BJ (cell line): ENCODE measurements around the gene CHST12. TPM values are rescaled to one million over a fixed set of nuclear protein-coding genes. Genes with fewer than 3 reads are reported as not detected.

ENCODE experiments used
- CTCF ChIA-PET: fragments of 350-600 bp; formaldehyde crosslinking; extraction: SDS; loops from one replicate; lab custom pipeline; 2021; ENCODE audit warnings: antibody characterized with exemption, inconsistent platforms; lab: Yijun Ruan, JAX
- POLR2A ChIA-PET: fragments of 300-600 bp; sonication (Branson Sonifier 250); formaldehyde crosslinking; extraction: SDS; loops from one replicate; lab custom pipeline; 2021; ENCODE audit warnings: antibody characterized with exemption; lab: Charles Lee
- DNase-seq: peaks from one replicate; pipeline ENCODE4 v3.0.0-alpha.2; 2011; ENCODE audit warnings: low read depth
- H3K27me3 ChIP-seq: 2 replicates; pipeline ENCODE4 v1.6.0; 2011; ENCODE audit warnings: low read length; ENCODE audit not compliant: control insufficient read depth, insufficient read depth
- H3K36me3 ChIP-seq: 2 replicates; pipeline ENCODE4 v1.5.1; 2011; ENCODE audit warnings: low read length; ENCODE audit not compliant: control insufficient read depth, insufficient read depth
- H3K4me3 ChIP-seq: 2 replicates; pipeline ENCODE4 v1.5.1; 2011; ENCODE audit warnings: low read depth, mild to moderate bottlenecking, control low read depth, low read length
- polyA plus RNA-seq: library from polyadenylated mRNA; depleted of rRNA; stranded (reverse); fragments of >200 nt; gene quantifications from 2 replicates; pipeline ENCODE4 v1.2.3, GENCODE V29; 2011; rRNA removed
- small RNA-seq: library from RNA; depleted of rRNA; stranded (forward); fragments of <200 nt; gene quantifications from one replicate; pipeline ENCODE3, GENCODE V24; 2012; ENCODE audit warnings: low replicate concordance, low read depth; ENCODE audit not compliant: insufficient read length
- TF ChIP-seq, protein P1 (sequence below): IDR thresholded peaks from 2 replicates; pipeline ENCODE4 v1.5.1; 2011; ENCODE audit warnings: low read depth, mild to moderate bottlenecking, control low read depth, inconsistent platforms, low read length, moderate library complexity; ENCODE audit not compliant: insufficient read depth

Gene CHST12
- polyA plus RNA-seq, 1 experiment = 18.4 TPM

DNA sequence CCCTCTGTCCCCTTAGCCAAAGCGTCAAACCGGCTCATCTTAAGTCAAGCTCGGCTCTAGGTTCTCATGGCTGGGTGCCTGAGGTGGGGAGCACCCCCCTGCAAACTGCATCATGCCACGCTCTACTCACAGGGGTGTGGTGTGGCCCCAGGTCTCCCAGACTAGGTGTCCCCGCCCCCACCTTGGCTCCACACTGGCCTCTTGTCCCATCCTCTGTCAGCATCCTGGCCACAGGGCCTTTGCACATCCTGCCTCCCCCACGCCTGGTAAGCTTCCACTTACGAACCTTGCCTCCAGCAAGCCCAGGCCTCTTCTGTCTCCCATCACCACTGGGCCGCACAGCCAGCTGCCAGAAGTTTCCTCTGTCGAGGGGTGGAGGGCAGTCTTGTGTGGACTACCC, 93.0 kb downstream of the CHST12 start:
- CTCF ChIA-PET = no interaction called here
- DNase-seq = no peak
- POLR2A ChIA-PET = no interaction called here
- Histone ChIP-seq H3K36me3 (no peaks in the 10 kb centered on the region), H3K4me3 (no peak overlapping the region), H3K27me3 (peaks cover 4% of the 10 kb centered on the region)
- TF ChIP-seq, protein P1, sequence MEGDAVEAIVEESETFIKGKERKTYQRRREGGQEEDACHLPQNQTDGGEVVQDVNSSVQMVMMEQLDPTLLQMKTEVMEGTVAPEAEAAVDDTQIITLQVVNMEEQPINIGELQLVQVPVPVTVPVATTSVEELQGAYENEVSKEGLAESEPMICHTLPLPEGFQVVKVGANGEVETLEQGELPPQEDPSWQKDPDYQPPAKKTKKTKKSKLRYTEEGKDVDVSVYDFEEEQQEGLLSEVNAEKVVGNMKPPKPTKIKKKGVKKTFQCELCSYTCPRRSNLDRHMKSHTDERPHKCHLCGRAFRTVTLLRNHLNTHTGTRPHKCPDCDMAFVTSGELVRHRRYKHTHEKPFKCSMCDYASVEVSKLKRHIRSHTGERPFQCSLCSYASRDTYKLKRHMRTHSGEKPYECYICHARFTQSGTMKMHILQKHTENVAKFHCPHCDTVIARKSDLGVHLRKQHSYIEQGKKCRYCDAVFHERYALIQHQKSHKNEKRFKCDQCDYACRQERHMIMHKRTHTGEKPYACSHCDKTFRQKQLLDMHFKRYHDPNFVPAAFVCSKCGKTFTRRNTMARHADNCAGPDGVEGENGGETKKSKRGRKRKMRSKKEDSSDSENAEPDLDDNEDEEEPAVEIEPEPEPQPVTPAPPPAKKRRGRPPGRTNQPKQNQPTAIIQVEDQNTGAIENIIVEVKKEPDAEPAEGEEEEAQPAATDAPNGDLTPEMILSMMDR = no peak

DNA sequence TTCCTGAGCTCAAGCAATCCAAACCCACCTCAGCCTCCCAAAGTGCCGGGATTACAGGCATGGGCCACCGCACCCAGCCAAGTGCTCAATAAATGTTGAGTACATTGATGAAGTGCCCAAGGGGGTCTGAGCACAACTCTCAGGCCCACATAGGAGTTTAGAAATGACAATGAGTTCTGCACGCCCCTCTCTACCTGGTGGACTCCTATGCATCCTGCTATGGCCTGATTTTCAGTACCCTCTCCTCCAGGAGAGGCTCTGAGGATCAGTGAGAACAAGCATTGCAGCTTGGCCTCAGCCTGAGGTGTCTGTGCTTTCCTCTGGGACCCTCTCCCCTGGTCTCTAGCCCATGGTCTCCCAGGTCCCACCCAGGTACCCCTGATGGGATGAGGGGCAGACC, 93.7 kb downstream of the CHST12 start:
- no peak for DNase-seq
- CTCF ChIA-PET = no interaction called here
- TF ChIP-seq, protein P1 = no peak
- Histone ChIP-seq H3K36me3 (no peaks in the 10 kb centered on the region), H3K27me3 (peaks cover 4% of the 10 kb centered on the region), H3K4me3 (no peak overlapping the region)
- POLR2A ChIA-PET = no interaction called here

DNA sequence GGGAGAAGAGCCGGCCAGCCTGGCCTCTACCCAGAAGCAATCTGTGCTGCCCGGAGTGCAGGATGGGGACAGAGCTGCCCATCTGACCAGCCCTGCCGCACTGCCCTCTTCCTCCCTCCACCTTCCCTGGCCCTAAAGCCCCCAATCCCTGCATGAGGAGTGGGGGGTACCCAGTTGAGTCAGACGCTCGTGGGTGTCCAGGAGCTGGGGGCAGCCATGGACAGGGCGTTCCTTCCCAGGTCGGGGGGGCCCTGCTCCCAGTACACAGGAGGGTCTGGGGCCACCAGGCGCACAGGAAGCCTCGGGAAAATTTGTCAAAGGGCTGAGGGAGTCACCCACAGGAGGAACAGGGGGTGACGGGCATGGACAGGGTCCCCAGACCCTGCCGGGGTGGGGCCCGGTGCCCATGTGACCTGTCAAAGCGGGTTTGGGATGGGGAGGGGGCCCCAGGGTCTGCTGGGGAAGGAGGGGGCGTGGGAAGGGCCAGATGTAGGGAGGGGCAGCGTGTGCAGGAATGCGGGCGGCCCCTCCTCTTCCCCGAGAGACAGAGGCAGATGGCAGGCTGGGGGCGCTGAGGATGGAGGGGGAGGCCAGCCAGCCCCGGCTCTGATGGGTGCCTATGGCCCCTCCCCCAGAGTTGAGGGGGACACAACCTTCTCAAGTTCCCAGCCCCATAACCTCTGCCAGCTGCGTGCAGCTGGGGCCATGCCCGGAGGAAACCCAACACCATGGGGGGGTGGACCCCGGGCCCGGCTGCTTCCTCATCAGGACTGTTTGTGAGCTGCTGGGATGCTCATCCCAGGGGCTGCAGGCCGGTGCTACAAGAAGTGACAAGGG, 94.3 kb downstream of the CHST12 start:
- TF ChIP-seq, protein P1 = no peak
- CTCF ChIA-PET = interaction anchor here (0.8 to 2.2 kb wide), 4 partner anchors 9 to 183 kb away, joined by 3 to 10 read pairs (median 3); no protein-coding TSS in a partner anchor
- Histone ChIP-seq H3K36me3 (no peaks in the 10 kb centered on the region), H3K4me3 (no peak overlapping the region), H3K27me3 (peaks cover 4% of the 10 kb centered on the region)
- no peak for DNase-seq
- POLR2A ChIA-PET = interaction anchor here (0.6 kb wide), 1 partner anchor 35 kb away, joined by 19 read pairs; no protein-coding TSS in a partner anchor

Small RNA genes within 50 kb of the gene (small RNA-seq; reads per million reads assigned to genes)
- gene AC004840.2 = not detected

Other genes with a start within 250 kb of the CHST12 start
- gene MAD1L1, start 170.7 kb upstream of the CHST12 start, polyA plus RNA-seq = 18.3 and 32.0 TPM in 2 replicates
- gene MRM2, start 161.4 kb upstream of the CHST12 start, polyA plus RNA-seq = 16.3 and 27.3 TPM in 2 replicates
- 19.3 and 22.0 TPM in 2 replicates for gene NUDT1, start 161.4 kb upstream of the CHST12 start, polyA plus RNA-seq
- 36.9 and 62.1 TPM in 2 replicates for gene SNX8, start 89.2 kb upstream of the CHST12 start, polyA plus RNA-seq
- 92.7 and 106 TPM in 2 replicates for gene EIF3B, start 48.8 kb upstream of the CHST12 start, polyA plus RNA-seq
- not detected in 2 replicates for gene GRIFIN, start 72.8 kb downstream of the CHST12 start, polyA plus RNA-seq
- 2.0 and 3.1 TPM in 2 replicates for gene LFNG, start 116.2 kb downstream of the CHST12 start, polyA plus RNA-seq
- 9.1 and 17.9 TPM in 2 replicates for gene BRAT1, start 151.9 kb downstream of the CHST12 start, polyA plus RNA-seq
- gene IQCE, start 155.4 kb downstream of the CHST12 start, polyA plus RNA-seq = 6.8 and 9.9 TPM in 2 replicates
- 33.0 and 55.7 TPM in 2 replicates for gene TTYH3, start 228.4 kb downstream of the CHST12 start, polyA plus RNA-seq